NCI-H187 treated with DMSO at 0.1 percent for 48 hours (cell line): ENCODE measurements around the gene FOXL2.
A peak's percentile ranks its signal among the peaks of the same experiment; 100 is the strongest.
"Not testable (repeated sequence)": the region's sequence is repeated elsewhere in the genome, so short reads cannot be mapped to it uniquely, and the experiment has no call there.

Experiments used
- DNase-seq: peaks from one replicate; lab custom pipeline; 2025; lab: John Stamatoyannopoulos, UW

The FOXL2 gene

DNA sequence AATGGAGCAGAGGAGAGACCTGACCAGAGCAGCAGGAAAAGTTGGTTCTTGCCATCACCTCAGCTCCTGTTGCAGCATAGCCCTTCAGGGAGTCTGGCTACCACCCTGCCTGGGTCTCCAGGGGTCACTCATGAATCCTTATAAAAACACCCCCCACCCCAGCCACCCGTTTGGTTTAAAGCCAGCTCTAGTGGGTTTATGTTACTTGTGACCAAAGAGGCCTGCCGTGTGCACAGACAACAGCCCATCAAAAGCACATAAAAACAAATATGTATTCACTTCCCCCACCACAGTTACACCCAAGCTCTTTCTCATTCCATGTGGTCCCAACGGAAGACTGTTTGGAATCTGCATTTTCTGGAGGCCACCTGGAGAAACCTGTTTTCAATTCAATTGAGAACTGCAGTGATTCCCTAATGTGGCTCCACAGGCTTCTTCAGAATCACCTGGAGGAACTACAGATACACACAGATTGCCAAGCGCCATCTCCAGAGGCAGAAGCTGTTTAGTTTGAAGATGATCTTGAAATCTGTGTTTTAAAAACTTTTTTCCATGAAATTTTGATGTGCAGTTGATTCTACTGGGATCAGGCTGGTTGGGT lies 13.8 kb downstream of the FOXL2 start:
- DNase-seq: no peak

DNA sequence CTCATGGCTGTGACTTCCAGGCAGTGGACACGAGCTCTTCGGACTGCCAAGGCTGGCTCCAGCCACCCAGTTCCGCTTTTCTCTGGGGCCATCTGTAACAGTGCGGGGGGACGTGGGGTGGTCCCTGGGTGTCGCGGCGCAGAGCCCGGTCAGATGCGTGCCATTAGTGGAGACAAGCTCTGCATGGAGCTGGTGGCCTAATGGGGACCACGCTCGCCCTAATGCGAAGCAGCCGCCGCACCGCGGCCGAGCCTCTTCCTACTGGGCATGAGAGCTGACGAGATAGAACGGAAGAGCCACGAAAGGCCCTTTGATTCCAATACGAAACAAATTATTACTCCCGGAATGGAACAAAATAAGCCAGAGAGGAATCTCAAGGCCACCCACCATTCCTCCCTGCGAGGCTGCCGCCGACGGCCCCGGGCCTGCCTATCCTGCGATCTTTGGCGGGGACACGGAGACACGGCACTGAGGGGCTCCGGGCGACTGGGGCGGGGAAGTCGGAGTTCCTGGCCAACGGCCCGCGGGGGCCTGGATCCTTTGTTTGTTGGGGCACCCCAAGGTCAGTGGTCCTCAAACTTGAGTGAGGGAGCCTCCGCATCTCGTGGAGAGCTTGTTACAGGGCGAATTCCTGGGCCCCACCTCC lies 18.1 kb downstream of the FOXL2 start:
- DNase-seq: no peak

DNA sequence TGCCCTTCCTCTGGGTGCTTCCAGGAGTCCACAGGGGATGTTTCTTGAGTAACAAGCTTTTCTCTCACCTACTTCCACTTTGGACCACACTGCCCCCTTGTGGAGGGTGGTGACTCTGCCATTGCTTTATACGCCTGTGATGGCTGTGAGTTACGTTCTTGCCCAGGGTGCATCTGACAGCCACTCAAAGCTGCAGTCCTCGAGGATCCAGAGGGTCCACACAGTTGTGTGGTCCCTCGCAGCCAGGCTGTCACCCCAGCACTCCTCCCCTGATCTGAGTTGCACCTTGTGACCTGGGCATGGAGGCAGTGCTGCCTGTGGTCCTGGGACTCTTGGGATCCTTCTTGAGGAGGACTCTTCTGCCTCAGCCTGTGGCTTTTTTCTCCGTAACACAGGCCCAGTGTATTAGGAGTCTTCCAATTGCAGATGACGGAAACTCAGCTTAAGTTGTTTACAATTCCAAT lies 23.4 kb downstream of the FOXL2 start:
- DNase-seq: peak; percentile 15

DNA sequence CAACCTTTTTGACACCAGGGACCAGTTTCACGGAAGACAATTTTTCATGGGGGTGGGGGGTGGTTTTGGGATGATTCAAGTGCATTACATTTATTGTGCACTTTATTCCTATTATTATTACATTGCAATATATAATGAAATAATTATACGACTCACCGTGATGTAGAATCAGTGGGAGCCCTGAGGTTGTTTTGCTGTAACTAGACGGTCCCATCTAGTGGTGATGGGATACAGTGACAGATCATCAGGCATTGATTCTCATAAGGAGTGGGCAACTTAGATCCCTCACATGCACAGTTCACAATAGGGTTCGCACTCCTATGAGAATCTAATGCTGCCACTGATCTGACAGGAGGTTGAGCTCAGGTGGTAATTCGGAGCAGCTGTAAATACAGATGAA lies 24.5 kb downstream of the FOXL2 start:
- DNase-seq: not testable (repeated sequence)

DNA sequence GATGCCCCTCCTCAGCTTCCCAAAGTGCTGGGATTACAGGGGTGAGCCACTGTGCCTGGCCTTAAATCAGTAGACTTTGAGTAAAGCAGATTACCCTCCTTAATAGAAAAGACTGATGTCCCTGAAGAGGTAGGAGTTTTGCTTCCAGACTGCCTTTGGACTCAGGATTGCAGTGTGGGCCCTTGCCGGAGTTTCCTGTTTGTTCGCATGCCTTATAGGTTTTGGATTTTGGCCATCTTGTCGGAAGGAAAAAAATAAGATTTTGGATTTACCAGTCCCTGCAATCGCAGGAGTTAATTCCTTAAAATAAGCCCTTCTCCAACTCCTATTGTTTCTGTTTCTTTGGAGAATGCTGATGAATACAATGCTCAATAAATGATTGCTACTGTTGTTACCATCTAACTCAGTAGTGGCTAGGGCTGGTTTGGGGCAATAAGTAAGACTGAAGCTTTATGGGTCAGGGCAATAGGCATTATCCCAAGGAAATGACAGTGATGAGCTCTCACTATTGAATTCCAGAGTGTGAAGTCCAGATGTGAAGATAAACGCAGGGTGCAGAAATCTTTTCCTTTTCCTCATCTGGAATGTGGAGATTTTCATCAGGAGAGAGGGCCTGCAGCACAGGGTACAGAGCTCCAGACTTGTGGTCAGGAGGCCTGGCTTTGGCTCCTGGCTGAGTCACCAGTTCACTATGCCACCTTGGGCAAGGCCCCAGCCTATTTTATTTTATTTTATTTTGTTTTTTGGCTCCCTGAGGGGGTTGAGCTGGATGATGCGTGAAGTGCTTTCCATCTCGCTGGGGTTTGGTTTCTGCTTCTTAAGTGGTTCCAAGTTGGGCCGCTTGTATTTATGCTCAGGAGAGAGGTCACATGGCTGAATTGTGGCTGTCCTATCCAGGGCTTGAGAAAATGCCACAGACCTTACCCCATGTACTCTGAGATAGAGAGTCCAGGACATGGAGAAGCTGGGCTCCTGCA lies 25.3 kb downstream of the FOXL2 start:
- no peak for DNase-seq

DNA sequence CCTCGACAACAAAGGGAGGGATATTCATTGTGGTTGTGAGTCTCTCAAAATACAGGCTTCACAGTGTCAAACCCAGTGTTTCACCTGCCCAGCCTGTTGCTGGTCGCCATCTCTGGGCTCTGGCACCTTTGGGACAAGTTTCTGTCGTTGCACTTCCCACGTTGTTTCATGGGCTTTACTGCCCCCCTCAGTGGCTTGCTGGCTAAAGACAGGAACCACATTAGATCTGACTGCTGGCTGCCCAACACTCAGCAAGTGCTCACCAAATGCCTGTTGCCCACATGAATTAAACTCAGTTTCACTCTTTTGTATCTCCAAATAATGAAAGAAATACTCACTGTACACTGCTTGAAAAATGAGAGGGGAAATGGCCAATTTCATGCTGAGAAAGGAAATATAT lies 27.6 kb downstream of the FOXL2 start:
- no peak for DNase-seq

DNA sequence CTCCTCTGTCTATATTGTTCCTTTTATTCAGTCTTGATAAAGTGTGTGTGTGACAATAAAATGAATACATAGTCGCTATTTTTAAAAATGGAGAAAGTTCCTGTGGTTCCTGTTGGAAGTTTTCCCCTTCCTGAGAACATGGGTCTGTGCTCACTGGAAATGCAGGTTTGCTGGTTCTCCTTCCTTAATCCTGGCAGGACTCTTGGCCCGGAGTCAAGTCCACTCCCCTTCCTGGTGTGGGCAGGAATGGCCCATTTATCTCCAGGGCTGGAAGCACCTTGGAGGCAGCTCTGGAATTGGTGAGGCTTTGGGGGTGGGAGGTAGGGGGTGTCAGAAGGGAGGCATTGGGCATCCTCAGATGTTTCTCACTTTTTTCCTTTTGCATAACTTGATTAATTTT lies 30.1 kb downstream of the FOXL2 start:
- no peak for DNase-seq

DNA sequence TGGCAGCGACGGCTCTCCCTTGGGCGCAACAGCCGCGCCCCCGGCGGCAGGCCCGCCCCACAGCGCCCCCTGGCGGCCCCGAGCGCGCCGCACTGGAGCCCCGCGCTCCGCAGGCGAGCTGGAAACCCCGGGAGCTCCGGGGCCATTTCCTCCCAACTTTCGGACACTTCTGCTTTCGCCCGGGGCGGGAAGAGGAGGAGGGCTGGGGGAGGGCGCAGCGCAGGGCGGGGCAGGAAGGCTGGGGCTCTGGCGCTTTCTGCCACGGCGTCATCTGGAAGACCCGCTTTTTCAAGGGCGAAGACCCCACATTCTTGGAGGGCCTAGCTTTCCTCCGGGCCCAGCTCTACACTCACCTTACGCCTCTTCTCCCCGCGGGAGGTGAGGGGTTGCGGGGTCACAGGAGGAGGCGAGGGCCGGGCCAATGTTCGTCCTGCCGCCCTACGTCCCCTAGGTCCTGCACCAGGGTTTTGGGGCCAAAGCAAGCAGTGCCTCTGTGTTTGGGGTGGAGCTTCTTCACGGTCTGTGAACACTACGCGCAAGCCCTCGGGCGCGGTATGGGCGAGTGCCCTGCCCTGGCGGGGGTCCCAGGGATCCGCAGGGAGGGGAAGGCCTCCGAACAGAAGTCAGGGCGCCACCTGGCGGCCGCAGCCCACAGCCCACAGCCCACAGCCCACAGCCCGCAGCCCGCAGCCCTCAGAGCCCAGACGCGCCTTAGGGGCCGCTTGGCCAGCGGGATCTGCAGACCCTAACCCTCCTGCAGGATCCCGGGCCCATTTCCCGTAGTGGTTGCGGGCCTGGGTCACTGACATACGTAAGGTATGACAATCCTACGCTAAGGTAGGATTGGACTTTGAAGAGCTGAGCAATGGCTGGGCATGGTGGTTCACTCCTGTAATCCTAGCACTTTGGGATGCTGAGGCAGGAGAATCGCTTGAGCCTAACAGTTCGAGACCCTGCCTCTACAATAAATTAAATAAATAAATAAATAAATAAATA lies 31.1 kb downstream of the FOXL2 start:
- no peak for DNase-seq

DNA sequence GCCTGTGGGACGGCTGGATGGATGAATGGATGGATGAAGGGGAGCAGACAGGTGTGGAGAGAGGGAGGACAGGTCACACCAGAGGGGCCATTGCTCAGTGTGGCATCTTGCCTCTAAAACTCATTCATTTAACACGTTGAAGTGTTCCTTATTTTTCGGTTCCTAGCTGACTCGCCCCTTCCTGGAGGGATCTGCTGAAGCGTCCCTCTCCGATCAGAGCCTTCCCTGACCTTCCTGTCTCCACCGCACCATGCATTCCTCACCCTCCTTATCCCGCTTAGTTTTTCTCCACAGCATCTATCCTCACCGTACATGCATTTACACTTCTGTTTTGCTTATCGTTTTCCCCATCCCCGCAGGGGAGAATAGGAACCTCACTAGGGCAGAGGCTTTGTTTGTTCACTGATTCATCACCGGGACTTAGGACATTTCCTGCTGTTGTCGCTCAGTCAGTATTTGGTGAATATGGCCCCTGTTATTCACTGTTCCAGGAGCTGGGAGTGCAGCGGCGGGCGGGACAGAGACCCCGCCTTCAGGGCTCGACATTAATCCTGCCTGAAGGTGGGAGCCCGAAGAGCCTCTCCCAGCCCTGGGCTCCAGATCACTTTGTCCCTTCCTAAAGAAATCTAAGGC lies 32.0 kb downstream of the FOXL2 start:
- no peak for DNase-seq

DNA sequence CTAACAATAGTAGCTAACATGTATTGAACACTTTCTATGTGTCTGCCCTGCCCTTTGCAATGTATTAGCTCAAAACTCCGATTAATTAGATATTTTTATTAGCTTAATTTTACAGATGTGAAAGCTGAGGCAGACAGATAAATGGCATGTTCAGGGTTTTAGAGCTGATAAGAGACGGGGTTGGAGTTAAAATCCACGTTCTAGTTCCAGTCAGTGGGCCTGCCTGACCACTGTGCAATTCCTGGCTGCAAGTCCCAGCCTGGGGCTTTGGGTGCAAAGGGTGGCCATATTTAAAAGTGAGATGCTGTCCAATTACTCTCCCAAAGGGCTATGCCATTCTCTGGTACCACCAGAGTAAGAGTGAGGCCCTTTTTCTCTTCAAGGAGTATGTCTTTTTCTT lies 33.2 kb downstream of the FOXL2 start:
- DNase-seq: no peak

DNA sequence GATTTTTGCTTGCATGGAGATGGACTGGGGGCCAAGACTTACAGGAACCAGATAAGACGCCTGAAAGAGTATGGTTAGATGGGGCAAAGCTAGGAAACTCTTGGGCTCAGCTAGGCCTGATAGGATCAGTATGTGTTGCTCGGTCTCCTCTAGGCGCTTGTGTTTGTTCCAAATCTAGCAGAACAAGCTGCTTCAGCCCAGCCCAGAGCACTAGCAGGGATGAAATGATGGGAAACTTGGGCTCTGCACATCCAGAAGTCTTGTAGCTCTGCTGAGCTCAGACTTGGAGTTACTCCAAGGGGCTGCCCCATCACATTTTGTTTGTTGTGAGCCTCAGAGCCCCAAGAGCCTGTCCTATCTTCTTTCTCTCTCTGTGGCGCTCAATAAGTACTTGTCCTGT lies 34.7 kb downstream of the FOXL2 start:
- DNase-seq: no peak

DNA sequence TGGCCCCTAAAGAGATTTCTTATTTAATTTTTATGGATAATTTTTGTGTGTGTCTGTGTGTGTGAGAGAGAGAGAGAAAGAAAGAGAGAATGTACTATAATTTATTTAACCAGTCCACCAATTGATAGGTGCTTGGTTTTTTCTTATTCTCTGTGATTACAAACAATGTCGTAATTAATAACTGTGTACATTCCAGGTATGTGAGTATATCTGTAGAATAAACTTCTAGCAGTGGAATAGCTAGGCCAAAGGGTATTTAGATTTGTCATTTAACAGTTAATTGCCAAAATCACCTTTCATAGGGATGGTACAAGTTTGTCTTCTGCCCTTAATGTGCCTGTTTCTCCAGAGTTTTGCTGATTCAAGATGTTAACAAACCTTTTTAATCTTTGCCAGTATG lies 35.3 kb downstream of the FOXL2 start:
- no peak for DNase-seq

DNA sequence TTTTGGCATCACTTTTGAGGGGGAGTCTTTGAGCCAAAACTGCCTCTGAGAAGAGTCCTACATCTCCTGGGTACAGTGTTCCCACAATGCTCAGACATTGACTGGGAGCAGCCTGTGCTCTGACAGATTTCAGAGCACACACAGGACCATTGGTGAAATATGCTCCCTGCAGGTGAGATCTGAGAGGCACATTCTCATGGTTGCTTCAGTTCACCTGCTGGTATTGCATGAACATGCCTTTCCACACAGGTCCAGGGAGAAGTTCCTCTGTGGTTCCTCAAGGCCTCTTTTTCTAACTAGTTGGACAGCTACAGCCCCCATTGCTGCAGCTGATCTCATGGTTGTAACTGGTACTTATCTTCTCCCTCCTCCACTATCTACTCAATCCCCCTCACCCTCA lies 37.0 kb downstream of the FOXL2 start:
- DNase-seq: no peak

DNA sequence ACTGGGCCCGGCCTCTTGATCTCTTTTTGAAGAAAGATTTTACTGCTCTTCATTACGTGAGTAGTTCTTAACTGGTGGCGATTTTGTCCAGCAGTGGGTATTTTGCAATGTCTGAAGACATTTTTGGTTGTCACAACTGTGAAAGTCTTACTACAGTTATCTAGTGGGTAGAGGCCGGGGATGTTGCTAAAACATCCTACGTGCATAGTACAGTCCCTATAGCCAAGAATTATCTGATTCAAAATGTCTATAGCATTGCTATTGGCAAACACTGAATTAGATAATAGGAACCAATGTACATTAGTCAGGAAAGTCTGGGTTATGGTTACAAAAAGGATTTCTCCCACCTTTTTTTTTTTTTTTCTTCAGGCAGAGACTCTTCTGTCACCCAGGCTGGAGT lies 38.1 kb downstream of the FOXL2 start:
- DNase-seq: no peak

DNA sequence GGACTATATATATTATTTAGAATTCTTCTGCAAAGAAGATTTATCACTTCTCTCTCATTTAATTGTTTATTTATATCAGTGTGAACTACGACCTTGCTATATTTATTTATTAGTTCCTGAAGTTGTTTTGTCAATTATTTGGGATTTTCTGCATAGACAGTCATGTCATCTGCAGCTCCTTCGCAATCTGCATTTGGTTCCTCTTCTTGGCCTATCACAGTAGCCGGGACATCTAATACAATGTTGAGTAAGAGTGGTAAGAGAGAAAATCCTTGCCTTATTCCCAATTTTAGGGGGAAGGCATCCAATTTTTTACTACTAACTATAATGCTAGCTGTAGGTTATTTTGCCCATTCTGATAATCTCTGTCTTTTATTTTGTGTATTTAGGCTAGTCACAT lies 39.4 kb downstream of the FOXL2 start:
- DNase-seq: no peak

DNA sequence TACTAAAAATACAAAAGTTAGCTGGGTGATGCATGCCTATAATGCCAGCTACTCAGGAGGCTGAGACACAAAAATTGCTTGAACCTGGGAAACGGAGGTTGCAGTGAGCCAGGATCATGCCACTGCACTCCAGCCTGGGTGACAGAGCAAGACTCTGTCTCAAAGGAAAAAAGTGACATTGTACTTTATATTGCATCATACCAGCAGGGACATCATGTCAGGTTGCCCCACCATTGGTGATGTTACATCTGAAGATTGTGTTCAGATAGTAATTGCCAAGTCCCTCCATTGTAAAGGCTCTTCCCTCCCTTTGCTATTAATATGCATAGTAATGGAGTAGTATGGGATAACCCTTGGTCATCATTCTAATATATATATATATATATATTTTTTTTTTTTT lies 44.8 kb downstream of the FOXL2 start:
- no peak for DNase-seq

DNA sequence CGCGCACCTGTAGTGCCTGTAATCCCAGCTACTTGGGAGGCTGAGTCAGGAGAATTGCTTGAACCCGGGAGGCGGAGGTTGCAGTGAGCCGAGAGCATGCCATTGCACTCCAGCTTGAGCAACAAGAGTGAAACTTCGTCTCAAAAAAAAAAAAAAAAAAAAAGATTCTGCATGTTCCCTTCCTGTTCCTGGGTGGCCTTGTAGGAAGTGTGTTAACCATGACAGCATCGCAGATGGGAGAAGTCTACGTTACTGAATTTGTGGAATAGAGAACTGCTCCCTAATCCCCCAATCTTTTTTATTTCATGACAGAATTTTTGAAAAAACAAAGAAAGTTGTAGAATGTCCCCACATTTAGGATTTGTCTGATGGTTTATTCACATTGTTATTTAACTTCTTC lies 45.4 kb downstream of the FOXL2 start:
- no peak for DNase-seq

DNA sequence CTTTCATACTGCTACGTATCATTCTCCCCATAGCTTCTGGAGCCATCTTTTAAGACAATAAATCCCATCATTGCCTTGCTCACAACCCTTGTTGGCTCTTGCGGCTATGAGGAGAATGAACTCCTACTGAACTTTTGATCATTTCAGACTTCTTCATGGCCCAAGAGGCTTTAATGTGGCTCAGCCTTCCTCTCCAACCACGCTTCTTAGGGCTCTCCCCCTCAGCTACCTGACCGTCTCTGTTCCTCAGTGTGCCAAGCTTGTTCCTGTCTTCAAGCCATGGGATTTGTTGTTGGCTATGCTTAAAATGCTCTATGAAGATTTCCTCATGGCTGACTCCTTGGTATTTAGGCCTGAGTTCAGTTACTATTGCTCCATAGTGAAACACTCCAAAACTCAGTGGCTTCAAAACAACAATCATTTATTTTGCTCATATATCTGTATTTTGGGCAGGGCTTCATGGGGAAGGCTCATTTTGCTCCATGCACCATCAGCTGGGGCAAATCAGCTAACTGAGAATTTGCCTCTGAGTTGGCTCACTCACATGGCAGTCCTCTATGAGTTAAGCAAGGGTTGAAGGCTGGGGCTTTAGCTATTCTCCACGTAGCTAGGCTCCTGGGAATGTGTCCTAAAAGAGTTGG lies 47.5 kb downstream of the FOXL2 start:
- DNase-seq: no peak

DNA sequence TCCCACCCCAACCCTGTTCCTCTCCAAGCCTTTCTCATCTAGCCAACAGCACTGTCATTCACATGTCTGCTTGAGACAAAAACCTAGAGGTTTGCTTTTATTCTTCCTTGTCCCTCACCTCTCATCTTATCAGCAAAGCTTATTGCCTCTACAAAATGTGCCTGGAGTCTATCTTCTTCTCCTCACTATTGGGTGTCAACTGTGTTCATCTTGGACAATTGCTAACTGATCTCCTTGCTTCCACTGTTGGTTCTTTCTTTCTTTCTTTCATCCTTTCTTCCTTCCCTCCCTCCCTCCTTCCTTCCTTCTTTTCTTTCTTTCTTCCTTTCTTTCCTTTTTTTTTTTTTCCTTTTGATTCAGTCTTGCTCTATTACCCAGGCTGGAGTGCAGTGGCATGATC lies 48.2 kb downstream of the FOXL2 start:
- DNase-seq: no peak

DNA sequence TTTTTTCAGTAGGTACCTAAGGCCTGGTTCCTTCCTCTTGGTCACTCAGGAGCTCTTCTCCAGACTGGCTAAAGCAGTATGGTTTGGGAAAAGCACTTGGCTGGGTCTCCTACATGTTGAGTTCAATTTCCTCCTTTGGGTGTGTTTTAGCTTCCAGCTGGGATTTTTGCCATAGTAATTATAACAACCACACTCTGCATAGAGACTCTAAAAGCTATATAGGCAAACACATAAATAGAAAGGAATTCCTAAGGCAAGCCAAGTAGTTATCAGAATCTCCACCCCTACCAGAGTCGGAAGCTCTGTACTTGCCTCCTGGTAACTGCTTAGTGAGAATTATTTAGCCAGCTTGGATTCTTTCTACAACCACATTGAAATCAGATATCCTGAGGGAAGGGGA lies 48.6 kb downstream of the FOXL2 start:
- DNase-seq: no peak
